Measurements from ENCODE around the gene RGS6.

The RGS6 gene

GRCh38 chr14:72081137-72081536, 148.9 kb downstream of the RGS6 start:
- no peak for DNase-seq (ENCODE audit: low spot score)

GRCh38 chr14:72084935-72085334, 152.7 kb downstream of the RGS6 start:
- no peak for DNase-seq (ENCODE audit: low spot score)

GRCh38 chr14:72089625-72090024, 157.4 kb downstream of the RGS6 start:
- no peak for DNase-seq (ENCODE audit: low spot score)

GRCh38 chr14:72094844-72095582, 162.8 kb downstream of the RGS6 start:
- no peak for DNase-seq (ENCODE audit: low spot score)

- DNase-seq (ENCODE audit: low spot score): no peak
Observed at GRCh38 chr14:72097173-72097783, 165.0 kb downstream of the RGS6 start.

- no peak for DNase-seq (ENCODE audit: low spot score)
Observed at GRCh38 chr14:72098210-72098609, 166.0 kb downstream of the RGS6 start.

- DNase-seq (ENCODE audit: low spot score): no peak
Observed at GRCh38 chr14:72099566-72099965, 167.3 kb downstream of the RGS6 start.

GRCh38 chr14:72104011-72104613, 171.9 kb downstream of the RGS6 start:
- DNase-seq (ENCODE audit: low spot score): peak; percentile 77

- no peak for DNase-seq (ENCODE audit: low spot score)
Observed at GRCh38 chr14:72111911-72112310, 179.7 kb downstream of the RGS6 start.

GRCh38 chr14:72118841-72119240, 186.6 kb downstream of the RGS6 start:
- no peak for DNase-seq (ENCODE audit: low spot score)

GRCh38 chr14:72120315-72120714, 188.1 kb downstream of the RGS6 start:
- DNase-seq (ENCODE audit: low spot score): no peak

GRCh38 chr14:72123755-72124154, 191.5 kb downstream of the RGS6 start:
- no peak for DNase-seq (ENCODE audit: low spot score)

- no peak for DNase-seq (ENCODE audit: low spot score)
Observed at GRCh38 chr14:72124171-72124570, 191.9 kb downstream of the RGS6 start.

- DNase-seq (ENCODE audit: low spot score): no peak
Observed at GRCh38 chr14:72126091-72126490, 193.9 kb downstream of the RGS6 start.

- no peak for DNase-seq (ENCODE audit: low spot score)
Observed at GRCh38 chr14:72126561-72126960, 194.3 kb downstream of the RGS6 start.

- no peak for DNase-seq (ENCODE audit: low spot score)
Observed at GRCh38 chr14:72128629-72129028, 196.4 kb downstream of the RGS6 start.

GRCh38 chr14:72129291-72129690, 197.1 kb downstream of the RGS6 start:
- no peak for DNase-seq (ENCODE audit: low spot score)

- DNase-seq (ENCODE audit: low spot score): no peak
Observed at GRCh38 chr14:72141084-72141483, 208.9 kb downstream of the RGS6 start.

- DNase-seq (ENCODE audit: low spot score): no peak
Observed at GRCh38 chr14:72142328-72142727, 210.1 kb downstream of the RGS6 start.

- DNase-seq (ENCODE audit: low spot score): no peak
Observed at GRCh38 chr14:72146241-72146640, 214.0 kb downstream of the RGS6 start.

GRCh38 chr14:72154645-72155378, 222.6 kb downstream of the RGS6 start:
- no peak for DNase-seq (ENCODE audit: low spot score)

- no peak for DNase-seq (ENCODE audit: low spot score)
Observed at GRCh38 chr14:72155379-72155993, 223.3 kb downstream of the RGS6 start.
